Nucleus accumbens (tissue), 56 donors: Measurements from ENCODE around the gene ANK2.

Source experiments
- DNase-seq, 56 donors: peaks; one replicate each; lab custom pipeline; 2025; lab: John Stamatoyannopoulos, UW

Gene ANK2

GRCh38 chr4:113145147-113145518, 95.7 kb downstream of the ANK2 start:
- DNase-seq = no peak

- DNase-seq = peak in 2 of 56 donors; percentile 1 to 2
These were observed 96.3 kb downstream of the ANK2 start for GRCh38 chr4:113145519-113146291.

GRCh38 chr4:113146876-113147358, 97.5 kb downstream of the ANK2 start:
- DNase-seq = no peak

GRCh38 chr4:113147498-113148111, 98.2 kb downstream of the ANK2 start:
- DNase-seq = no peak

- no peak for DNase-seq
These were observed 99.5 kb downstream of the ANK2 start for GRCh38 chr4:113148925-113149324.

- DNase-seq = no peak
These were observed 104.2 kb downstream of the ANK2 start for GRCh38 chr4:113153529-113154101.

- no peak for DNase-seq
These were observed 104.8 kb downstream of the ANK2 start for GRCh38 chr4:113154281-113154680.

GRCh38 chr4:113157086-113157857, 107.8 kb downstream of the ANK2 start:
- no peak for DNase-seq

- no peak for DNase-seq
These were observed 110.6 kb downstream of the ANK2 start for GRCh38 chr4:113159942-113160545.

- no peak for DNase-seq
These were observed 111.1 kb downstream of the ANK2 start for GRCh38 chr4:113160548-113160947.

- no peak for DNase-seq
These were observed 112.6 kb downstream of the ANK2 start for GRCh38 chr4:113162089-113162488.

- no peak for DNase-seq
These were observed 119.9 kb downstream of the ANK2 start for GRCh38 chr4:113169368-113169767.

GRCh38 chr4:113170115-113170804, 120.8 kb downstream of the ANK2 start:
- DNase-seq = no peak

GRCh38 chr4:113170805-113171468, 121.5 kb downstream of the ANK2 start:
- DNase-seq = no peak

- no peak for DNase-seq
These were observed 123.8 kb downstream of the ANK2 start for GRCh38 chr4:113173126-113173792.

- DNase-seq = no peak
These were observed 124.4 kb downstream of the ANK2 start for GRCh38 chr4:113173793-113174264.

- DNase-seq = peak in 2 of 56 donors; percentile 6 to 7
These were observed 129.6 kb downstream of the ANK2 start for GRCh38 chr4:113179091-113179490.

GRCh38 chr4:113179996-113180395, 130.5 kb downstream of the ANK2 start:
- no peak for DNase-seq
